Measurements from ENCODE around the gene SLC30A2.

SLC30A2 gene

DNA sequence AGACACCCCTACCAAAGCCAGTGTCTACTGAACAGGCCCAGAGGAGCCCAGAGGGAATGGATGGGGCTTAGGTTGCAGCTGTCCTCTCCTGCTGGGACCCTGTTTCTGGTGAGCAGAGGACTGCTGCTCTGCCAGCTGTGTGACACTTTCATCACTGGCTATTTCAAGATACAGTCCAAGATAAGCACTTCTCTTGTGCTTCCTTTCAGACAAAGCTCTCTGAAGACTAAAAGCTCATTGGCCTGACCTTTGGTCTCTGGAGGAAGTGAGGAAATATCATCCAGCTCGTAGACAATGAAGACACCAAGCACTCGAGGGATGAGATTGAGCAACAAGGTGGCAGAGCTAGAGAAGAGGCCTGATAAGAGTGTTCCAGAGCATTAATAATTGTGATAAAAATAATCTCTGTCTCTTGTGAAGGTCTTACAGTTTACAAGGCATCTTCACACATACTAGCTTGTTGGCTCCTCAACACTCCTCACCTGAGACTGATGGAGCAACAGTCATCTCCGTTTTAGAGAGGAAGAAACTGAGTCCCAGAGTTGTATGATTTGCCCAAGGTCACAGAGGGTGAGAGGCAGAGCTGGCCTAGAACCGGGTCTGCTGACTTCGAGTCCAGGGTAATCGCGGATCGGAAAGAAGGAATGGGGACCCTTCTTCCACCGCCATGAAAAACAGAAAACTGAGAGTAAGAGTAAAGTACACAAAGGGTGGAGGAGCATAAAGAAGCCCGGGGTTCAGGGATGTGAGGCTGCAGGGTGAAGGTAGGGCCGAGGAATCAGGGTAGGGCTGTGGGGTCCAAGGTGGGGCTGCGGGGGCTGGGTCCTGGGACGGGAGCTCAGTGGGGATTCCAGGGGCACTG lies 48.7 kb downstream of the SLC30A2 start:
- peak; percentile 85 to 96 (median 92) for DNase-seq

DNA sequence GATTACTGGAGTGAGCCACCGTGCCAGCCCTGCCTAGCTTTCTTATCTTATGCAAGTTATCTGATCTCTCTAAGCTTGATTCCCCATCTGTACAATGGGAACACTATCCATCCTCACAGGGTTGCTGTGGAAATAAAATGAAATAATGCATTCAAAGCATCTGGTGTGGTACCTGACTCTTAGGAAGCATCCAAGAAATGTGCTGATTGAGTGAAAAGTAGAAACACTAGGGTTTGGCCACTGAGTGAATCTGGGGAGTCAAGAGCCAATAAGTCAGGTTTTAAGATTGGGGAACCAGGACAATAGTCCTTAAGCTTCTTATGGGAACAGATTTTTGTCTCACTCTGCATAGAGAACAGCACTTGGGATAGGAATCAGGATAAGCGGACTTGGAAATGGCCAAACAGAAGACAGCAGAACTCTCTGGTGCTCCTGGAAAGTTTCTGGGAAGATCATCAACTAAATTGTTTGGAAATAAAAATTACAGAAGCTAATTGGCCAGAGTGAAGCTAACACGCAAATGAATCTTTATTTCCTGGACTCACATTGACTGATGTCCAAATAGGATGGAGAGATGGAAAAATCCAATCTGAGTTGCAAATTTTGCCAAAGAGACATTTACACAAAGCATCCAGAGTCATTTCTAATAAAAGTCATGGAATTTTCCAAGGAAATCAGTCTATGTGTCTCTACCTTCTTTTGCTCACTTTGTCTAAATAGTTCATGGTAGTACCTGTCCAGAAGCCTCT lies 51.3 kb downstream of the SLC30A2 start:
- no peak for DNase-seq

DNA sequence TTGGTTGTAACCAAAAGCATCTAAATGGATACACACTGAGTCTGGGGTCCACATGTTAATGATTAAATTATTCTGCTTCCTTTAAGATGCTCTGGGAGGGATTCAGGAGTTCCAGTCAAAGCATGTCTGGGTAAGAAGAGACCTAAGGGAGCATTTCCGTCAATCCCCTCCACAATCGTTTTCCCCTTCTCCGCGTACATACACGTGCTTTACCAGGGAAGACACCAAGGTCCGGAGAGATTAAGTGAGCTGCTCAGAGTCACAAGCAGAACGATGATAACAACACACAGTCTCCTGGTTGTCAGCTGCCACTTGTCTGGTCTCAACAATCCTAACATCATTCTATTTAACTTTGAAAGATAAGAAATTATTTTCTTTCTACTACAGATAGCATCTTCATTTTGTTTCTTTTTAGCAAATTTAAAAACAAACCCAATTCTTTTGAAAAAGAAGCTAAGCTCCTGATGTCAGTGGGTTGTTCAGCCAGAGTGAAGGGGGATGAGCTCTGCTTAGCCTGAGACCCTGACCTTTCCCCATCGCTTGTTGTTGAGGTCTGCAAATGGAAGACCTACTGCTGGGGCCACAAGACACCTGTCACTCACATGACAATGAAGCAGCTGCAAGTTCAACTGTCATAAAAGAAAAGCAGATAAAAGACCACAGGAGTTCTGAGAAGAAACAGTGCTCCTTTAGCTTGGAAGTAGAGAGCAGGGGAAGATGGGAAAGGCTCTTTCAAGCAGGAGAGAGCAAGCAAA lies 52.5 kb downstream of the SLC30A2 start:
- DNase-seq = no peak

DNA sequence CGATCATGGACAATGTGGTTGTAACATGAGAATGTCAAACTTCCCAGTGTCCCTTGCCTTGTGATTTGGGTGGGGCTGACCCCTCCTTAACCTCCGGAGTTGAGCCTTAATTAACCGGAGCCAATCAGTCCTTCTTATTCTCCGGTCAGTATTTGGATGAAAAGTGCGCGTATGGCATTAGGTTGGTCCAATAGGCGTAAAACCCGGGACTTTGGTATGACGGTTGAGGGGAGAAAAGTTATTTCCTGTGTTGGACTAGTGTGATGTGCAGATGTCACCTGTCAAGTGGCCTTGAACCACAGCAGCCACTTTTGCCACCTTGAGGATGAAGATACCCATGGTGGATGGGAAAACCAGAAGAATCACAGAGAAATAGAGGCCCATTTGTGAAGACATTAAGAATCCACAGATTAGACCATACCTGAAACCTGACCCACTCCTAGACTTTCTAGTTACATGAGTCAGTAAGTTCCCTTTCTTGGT lies 53.2 kb downstream of the SLC30A2 start:
- DNase-seq = no peak

DNA sequence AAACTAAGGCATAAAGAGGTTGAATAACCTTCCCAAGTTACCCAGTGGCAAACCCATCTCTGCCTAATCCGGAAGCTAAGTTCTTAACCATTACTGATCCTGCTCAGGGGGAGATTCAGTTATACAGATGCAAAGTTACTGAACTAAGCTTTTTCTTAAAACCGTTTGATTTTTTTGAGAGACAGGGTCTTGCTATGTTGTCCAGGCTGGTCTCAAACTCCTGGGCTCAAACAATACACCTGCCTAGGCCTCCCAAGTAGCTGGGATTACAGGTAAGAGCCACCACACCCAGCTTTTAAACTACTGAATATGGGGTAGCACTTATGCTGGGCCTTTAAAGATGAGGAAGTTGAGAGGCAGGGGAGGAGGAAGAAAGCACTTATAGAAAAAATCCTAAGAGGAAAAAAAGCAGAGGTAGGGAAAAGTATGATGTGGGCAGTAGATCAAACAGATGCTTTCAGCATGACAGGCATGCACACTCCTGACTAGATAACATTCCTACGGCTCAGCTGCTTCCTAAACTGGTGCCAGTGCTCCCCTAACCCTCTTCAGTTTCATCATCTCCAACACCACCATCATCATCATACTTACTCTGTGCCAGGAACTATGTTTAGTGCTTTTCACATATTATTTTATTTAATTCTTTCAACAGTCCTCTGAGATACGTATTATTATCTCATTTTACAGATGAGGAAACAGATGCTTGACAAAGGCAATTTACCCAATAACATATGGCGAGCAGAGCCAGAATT lies 53.8 kb downstream of the SLC30A2 start:
- DNase-seq = peak in 2 of 4 experiments; percentile 15 to 16

DNA sequence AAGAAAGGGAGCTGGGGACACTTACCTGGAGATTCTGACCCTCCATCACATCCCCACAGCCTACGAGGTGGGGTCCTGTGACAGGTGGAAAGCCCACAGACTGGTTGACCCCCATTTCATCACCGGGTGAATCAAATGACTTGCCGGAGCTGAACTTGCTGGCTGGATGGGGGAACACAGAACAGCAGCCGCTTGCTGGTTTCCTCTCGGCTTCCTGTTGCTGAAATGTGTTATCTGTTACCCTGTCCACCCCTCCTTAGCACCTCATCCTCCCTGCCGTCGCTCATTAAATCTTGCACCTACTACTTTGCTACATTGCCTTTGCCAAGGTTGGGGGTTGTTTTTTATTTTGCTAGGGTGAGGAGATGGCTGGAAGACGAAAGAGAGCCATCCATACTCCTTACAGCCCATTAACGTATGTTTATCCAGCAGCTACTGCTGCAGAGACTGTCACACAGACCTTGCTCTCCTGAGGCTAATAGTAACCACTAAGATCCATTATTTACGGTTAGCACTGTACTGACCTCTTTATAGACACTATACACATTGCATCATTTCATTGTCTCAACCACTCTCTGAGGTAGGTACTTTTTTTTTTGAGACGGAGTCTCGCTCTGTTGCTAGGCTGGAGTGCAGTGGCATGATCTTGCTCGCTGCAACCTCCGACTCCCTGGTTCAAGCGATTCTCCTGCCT lies 55.1 kb downstream of the SLC30A2 start:
- peak in 1 of 4 experiments; percentile 24 for DNase-seq

DNA sequence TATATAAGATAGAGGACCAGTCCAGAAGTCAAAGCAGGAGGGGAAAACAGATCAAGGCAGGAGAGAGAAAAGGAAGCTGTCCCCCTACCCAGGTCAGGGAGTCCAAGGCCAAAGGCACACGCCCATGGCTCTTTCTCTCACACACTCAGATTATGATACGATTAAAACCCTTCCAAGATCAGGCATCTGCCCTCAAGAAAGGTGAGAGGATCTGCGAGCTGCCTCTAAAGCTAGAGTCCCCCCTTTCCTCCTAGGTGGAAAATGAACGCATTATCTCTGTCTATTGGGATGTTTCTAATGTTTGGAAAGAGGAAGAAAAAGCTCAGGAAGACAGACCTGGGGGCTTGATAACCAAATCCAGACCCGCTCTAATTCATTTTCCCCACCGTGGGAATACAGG lies 55.7 kb downstream of the SLC30A2 start:
- DNase-seq = no peak

DNA sequence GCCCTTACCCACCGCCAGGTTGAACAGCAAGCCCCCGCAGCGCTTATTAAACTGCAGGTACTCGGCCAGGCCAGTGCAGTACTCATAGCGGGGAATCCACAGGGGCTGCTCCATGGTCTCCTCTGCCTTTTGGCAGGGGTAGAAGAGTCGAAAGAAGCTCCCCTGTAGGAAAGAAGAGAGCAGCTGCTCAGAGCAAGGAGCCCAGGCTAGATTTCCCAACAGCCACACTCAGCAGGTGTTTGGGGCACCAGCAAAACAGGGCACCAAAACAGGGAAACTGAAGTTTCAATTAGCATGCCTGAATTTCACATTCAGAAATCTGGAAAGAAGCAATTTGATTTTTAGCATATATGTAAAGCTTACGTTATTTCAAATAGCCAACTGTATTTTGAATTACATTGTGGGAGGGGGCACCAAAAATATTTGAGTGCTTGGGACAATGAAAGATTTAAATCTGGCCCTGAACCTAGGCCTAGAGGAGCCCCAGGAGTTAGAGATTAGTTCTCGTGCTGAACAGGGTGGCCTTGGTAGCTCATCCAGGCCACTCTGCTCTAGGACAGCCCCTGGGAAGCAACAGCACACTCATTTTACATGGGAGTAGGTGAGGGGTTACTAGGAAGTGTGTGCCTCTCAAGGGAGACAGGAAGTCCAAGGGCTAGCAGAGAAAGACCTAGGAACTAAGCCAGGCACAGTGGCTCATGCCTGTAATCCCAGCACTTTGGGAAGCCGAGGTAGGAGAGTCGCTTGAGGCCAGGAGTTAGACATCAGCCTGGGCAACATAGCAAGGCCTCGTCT lies 56.3 kb downstream of the SLC30A2 start:
- DNase-seq = no peak

DNA sequence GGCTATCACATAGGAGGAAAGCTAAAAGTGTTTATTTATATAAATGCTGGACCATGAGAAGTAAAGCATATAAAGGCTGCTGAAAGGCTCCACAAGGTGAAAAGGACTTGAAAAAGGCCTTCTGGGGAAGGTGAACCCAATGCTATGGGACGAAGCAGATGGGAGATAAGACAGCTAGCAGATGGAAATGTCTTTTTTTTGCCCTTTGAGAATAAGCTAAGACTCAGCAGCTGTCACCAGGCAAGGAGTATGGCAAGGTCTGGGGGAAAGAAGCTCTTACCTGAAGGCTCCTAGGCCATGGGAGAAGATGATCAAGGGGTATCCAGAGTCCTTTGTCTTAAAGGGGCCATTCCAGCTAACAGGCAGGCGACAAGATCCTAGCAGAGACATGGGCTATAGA lies 58.0 kb downstream of the SLC30A2 start:
- DNase-seq = no peak
